22Rv1 (cell line): ENCODE results near the gene SCGB1D1.

Experiments
- H3K27ac ChIP-seq: fragments of 450-650 bp; 2 replicates; pipeline ENCODE4 v1.5.1; 2017
- CTCF ChIP-seq: fragments of 450-650 bp; IDR thresholded peaks from 2 replicates; pipeline ENCODE4 v1.5.1; 2017; ENCODE audit warnings: mild to moderate bottlenecking
- ZFX ChIP-seq: fragments of 450-650 bp; IDR thresholded peaks from 2 replicates; pipeline ENCODE4 v1.6.1; 2017; ENCODE audit warnings: antibody characterized with exemption, borderline replicate concordance

SCGB1D1 gene

GRCh38 chr11:62144641-62145255 lies 45.3 kb upstream of the SCGB1D1 start:
- no peak overlapping the region for H3K27ac ChIP-seq
- TF ChIP-seq ZFX: no peak
- TF ChIP-seq CTCF: no peak

GRCh38 chr11:62145261-62145871 lies 44.6 kb upstream of the SCGB1D1 start:
- TF ChIP-seq ZFX (no peak), CTCF (no peak)
- H3K27ac ChIP-seq: no peak overlapping the region

- TF ChIP-seq ZFX: no peak
- TF ChIP-seq CTCF: no peak
- H3K27ac ChIP-seq: no peak overlapping the region
Observed at GRCh38 chr11:62146476-62147200, 43.4 kb upstream of the SCGB1D1 start.

GRCh38 chr11:62147545-62147944 lies 42.5 kb upstream of the SCGB1D1 start:
- no peak for TF ChIP-seq CTCF
- no peak for TF ChIP-seq ZFX
- H3K27ac ChIP-seq: no peak overlapping the region

- TF ChIP-seq ZFX (no peak), CTCF (no peak)
- H3K27ac ChIP-seq: no peak overlapping the region
Observed at GRCh38 chr11:62148271-62148980, 41.6 kb upstream of the SCGB1D1 start.

- H3K27ac ChIP-seq: no peak overlapping the region
- no peak for TF ChIP-seq CTCF
- no peak for TF ChIP-seq ZFX
Observed at GRCh38 chr11:62149986-62150886, 39.8 kb upstream of the SCGB1D1 start.
